Middle frontal gyrus (tissue), 1 donor: ENCODE measurements around the gene VIM.

Experiments
- DNase-seq: peaks from one replicate; pipeline ENCODE4 v3.0.0-alpha.2; 2015; ENCODE audit warnings: low spot score; ENCODE audit errors: extremely low spot score

The VIM gene

DNA sequence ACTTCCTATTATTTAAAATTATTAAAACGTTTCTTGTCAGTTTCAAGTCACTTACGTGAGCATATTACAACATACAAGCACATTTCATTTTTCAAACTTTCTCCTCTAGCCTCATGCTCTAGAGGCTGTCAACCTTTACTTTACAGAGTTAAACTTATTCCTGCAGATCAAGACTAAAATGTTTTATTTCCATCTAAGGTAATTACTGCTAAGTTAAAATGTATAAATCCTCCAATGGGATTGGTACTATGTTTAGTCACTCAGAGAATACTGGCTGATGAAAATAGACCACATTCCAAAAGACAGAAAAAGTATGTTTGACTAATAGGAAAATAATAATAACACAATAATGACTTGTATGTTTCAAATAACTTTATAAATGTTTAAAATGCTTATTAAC, 18.2 kb upstream of the VIM start:
- DNase-seq = no peak

DNA sequence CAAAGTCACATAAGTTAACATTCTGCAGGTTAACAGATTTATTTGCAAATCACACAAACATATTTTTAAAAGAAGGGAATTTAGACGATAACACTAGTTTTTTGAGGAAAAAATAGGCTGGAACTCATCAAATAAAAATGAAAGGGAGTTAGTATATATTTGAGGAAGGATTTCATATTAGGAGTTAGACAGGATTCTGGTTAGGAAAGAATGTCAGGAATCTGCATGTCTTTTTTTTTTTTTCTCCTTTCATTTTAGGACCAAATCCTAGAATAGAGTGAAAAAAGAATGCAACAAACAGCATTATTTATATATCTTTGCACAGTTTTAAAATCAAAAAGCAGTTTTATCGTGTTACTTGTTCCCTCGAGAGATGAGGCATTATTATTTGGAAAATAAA, 17.7 kb upstream of the VIM start:
- no peak for DNase-seq

DNA sequence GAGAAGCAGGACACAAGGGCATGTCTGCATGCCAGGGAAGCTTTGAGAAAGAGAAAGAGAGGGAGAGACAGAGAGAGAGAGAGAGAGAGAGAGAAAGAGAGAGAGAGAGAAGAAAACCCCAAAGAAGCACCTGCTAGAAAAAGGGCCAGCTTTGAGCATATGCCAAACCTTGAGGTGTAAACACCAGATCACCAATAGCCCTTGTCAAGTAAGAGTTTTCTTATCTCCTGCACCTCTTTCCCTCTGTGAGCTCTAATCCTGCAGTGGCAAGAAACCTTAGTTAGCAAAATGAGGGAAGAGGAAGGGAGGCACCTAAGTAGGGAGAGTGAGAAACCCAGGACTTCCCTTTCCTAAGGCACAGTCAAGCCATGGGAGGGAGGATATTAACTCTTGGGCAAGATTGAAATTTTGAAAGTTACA, 15.2 kb upstream of the VIM start:
- no peak for DNase-seq

DNA sequence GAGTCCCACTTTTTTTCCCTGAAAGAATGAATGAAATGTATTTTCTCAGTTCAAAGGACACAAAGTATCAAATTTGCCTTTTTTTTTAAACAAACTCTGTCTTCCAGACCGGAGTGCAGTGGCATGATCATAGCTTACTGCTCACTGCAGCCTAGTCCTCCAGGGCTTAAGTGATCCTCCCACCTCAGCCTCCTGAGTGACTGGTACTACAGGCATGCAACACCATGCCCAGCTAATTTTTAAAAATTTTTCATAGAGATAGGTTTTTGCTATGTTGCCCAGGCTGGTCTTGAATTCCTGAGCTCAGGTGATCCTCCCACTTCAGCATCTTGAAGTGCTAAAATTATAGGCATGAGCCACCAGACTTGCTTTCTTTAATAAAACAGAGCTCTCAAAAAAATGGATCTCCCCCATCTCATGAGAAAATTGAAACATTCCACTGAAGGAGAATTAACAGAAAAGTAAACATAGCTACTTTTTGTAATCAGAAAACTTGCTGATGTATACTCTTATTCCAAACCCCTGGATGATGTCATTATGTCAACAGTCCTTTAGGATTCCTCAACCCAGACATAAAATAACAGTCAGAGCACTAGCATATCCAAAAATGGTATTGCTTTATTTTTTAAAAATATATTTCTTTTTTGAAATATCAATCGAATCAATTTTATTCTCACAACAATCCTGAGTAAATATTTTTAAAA, 14.2 kb upstream of the VIM start:
- no peak for DNase-seq

DNA sequence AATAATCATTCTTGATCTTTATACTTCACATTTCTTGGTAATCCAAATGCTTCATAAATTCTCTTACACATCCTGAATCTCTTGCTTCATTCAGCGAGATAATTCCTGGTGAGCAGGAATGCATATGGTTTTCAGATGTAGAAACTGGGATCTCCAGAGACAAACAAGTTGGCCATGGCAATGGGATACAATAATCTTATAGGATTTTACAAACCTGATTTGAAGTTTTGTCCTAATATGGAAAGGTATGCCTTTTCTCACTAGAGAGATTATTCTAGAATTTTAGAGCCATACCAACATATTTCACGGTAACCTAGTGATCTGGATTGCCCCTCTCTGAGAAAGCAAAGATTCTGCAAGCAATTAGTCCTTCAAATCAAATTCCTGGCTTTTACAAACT, 13.5 kb upstream of the VIM start:
- DNase-seq = no peak

DNA sequence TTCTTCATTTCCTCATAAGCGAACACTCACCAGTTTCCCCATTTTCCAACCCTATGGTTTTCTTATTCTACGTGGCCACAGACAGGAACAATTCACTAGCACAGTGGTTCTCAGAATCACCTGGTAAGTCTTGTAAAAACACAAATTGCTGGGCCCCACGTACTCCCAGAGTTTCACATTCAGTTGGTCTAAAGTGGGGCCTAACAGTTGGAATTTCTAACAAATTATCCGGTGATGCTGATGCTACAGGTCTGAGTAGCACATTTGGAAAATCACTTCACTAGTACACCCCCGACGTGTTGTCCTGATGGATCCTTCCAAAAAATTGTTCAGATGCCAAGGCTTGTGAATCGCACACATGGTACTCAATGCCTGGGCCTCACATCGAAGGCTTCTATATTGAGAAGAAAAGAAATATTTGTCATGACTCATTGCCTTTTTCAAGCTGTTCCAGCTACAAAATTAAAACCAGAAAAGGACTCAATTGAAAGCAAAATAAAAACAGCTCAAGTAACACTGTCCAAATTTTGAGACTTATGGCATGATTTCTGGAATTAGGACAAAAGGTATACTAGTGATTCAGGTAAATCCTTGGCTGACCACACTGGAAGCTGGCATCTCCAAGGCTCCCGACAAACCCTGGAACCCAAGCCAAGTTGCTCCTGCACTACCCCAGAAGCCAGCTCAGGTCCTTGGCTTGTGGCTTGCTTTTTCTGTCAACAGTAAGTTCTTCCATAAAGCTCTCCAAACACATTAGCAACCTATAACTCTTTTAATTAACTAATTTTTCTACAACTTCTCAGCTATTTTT, 12.9 kb upstream of the VIM start:
- DNase-seq = no peak

DNA sequence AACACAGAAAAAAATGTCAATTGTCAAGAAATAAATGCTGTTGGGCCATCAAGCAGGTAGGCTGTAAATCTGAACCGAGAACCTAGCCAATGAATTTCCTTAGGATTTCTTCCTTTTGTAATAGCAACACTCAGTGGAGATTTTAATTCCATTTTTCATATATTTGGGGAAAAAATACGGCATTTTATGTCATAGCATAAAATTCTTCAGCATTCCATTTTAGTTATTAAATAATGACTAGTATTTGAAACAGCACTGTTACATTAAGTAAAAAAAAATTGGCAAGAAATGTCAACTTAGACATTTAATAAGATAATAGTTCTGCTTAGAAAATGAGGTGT, 12.3 kb upstream of the VIM start:
- no peak for DNase-seq

DNA sequence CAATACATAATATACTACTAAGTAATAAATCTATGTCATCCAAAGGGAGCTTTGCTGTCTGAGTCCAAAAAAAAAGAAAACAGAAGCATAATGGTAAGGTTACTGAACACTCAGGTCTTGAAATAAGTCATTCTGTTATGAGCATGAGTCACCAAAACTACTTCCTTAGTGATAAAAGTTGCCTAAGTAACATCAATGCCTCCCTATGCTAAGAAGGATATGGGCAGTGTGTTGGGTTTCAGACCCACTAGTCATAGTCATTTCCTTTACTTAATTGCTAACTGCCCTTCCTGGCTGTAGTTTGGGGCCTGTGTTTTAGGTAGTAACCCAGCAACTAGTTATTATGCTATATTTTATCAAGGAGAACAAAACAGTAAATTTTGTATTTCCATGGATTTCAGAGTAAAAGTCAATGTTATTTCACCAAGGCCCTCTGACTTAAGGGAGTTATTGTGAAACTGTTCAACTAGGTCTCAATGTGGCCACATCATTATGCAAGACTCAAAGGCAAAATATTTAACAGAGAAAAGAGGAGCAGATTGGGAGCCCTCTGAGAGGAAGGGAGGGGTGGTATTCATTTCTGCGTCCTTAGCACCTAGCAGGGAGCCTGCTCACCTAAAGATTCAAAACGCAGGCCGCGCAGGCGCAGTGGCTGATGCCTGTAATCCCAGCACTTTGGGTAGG, 11.7 kb upstream of the VIM start:
- no peak for DNase-seq

DNA sequence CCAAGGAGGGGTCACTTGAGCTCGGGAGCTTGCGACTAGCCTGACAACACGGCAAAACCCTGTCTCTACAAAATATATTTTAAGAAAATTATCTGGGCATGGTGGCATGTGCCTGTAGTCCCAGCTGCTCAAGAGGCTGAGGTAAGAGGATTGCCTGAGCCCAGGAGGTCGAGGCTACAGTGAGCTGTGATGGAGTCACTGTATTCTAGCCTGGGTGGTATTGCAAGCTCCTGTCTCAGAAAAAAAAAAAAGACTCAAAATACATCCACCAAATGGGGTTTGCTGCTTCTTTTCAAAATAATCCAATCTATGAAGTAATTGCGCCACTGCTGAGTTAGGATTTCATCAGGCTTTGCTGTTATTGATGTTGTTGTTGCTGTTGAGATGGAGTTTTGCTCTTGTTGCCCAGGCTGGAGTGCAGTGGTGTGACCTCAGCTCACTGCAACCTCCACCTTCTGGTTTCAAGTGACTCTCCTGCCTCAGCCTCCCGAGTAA, 11.1 kb upstream of the VIM start:
- no peak for DNase-seq

DNA sequence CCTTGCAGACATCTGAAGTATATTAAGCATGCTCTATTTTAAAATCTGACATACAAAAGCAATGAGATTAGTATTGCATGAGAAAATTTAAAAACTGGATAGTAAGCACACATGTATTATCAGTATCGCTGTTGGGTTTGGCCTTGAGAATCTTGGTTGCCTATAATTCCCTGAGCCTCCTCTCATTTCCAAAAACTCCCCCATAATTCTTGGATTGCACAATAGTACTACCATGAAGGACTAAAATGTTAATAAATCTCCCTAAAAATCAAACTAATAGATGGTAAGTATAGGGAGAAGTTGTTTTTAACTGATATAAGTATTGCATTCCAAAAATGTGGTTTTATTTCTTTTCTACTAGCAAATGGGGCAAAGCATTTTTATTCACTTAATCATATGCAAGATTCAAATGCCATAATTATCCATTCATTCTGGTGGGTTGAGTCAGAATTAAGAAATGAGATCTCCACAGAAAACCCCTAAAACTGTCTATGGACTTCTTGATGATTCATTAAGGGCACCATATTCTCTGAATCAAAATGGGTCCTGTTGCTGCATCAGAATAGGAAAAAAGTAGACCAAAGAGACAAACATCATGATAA, 10.3 kb upstream of the VIM start:
- no peak for DNase-seq

DNA sequence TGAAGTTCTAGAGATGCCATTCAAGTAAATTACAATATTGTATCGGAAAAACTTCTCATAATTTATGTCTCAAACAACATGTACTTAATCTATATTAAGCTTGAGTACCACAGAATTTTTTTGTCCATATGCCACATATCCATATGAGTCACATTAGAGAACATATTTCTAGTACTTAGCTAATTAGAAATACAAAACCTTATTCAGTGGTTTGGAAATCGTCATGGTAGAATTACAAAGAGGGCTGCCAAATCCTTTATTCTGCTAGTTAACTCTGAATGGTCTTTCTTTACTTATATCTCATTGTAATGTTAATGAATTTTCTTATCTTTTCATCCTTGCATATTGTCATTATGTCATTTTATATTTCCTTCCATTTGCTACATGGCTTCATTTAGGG, 9.0 kb upstream of the VIM start:
- DNase-seq = no peak

DNA sequence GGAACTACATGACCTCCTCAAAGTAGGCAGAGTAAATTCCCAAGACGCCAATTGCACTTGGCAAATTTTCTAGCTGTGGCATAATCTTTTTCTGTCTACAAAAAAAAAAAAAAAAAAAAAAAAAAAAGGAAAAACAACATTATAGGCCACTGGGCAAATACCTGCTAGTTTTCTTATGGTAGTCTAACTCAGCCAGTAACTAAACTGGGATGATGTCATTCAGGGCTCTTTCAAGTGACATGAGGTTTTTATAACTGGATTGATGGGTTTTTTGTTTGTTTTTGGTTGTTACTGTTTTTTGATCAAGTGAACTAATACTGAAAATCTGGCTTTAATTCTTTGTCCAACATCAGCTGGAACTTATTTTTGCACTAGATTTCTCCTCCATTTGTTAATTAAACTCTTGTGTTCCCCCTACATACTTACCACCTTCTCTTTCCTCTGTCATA, 7.4 kb upstream of the VIM start:
- no peak for DNase-seq

DNA sequence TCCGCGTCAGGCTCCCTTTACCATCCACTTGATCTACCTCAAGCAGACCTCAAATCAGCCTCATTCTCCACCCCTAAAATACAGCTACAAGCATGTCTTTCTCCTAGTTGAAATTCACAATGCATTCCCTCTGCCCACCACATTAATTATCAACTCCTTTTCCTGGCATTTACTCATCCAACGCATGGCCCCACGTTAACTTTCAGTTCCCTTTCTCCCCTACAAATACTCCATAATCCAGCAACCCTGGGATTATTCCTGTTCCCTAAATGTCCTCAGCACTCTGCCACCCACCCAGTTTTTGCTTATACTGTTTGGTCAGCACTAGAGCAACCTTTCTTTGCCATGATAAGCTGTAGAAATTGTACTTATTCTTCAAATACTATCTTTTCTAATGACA, 5.7 kb upstream of the VIM start:
- DNase-seq = no peak

DNA sequence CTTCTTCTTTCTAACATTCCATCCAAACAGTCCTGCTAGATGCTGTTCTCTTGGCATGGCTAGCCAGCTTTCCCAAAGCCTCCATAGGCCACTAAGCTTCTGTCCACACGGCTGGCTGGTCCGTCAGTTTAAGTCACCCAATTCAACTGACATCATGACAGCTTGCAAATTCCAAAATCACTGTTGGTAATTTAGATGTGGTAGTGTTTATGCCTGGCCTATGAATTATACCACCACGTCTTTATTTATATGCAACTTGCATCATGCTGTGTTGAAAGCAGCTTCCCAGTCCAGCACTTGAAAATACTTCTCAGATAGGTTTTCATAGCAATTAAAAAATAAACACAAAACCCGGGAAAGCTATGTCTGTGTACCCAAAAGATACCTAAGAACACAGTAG, 2.2 kb upstream of the VIM start:
- no peak for DNase-seq

DNA sequence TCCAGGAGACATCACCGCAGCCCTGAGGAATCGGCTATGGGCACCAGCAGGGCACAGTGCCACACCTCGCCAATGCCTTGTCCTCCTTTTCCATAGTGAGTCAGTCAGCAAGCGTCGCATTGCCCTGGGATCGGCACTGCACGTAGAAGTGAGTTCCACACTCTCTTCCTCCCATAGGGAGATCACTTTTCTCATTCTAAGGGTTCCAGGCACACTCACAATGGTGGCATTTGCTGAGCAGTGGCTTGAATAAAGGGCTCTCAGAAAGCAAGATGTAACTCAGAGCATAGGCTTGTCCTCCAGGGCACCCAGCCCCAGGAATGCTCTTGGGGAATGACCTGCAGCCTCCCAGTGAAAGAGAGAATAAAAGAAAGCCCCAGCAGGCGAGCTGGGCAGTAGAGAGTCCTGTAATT, 1.1 kb upstream of the VIM start:
- DNase-seq = no peak

DNA sequence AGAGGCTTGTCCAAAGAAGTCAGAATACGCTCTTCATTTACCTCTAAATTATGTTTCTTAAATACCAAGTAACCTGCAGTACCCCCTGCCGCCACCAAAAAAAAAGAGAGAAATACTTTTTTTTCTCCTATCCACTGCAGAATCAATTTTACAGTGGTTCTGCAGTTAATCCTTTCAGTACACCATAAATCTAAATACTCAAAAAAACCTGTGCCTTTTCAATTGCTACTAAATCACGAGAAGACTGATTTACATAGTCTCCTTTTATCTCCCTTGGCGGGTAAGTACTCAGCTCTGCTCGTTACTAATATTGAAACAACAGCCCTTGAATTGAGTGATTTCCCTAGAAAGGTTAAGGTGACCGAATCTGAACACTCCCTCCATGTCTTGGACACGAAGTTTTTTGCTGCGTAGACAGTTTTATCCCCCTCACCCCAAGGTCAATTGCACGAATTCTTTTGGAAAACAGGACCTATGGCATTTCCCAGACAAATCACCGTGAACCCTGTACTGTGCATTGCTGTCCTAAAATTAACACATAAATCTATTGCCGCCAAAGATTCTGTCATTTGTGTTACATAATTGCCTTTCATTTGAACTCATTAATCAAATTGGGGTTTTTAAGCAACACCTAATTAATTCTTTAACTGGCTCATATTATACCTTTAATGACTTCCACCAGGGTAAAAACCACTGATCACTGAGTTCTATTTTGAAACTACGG, 512 bp upstream of the VIM start:
- DNase-seq = no peak

DNA sequence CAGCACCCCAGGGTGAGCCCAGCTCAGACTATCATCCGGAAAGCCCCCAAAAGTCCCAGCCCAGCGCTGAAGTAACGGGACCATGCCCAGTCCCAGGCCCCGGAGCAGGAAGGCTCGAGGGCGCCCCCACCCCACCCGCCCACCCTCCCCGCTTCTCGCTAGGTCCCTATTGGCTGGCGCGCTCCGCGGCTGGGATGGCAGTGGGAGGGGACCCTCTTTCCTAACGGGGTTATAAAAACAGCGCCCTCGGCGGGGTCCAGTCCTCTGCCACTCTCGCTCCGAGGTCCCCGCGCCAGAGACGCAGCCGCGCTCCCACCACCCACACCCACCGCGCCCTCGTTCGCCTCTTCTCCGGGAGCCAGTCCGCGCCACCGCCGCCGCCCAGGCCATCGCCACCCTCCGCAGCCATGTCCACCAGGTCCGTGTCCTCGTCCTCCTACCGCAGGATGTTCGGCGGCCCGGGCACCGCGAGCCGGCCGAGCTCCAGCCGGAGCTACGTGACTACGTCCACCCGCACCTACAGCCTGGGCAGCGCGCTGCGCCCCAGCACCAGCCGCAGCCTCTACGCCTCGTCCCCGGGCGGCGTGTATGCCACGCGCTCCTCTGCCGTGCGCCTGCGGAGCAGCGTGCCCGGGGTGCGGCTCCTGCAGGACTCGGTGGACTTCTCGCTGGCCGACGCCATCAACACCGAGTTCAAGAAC, 1.1 kb downstream of the VIM start:
- DNase-seq = no peak

DNA sequence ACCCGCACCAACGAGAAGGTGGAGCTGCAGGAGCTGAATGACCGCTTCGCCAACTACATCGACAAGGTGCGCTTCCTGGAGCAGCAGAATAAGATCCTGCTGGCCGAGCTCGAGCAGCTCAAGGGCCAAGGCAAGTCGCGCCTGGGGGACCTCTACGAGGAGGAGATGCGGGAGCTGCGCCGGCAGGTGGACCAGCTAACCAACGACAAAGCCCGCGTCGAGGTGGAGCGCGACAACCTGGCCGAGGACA, 1.6 kb downstream of the VIM start:
- no peak for DNase-seq

DNA sequence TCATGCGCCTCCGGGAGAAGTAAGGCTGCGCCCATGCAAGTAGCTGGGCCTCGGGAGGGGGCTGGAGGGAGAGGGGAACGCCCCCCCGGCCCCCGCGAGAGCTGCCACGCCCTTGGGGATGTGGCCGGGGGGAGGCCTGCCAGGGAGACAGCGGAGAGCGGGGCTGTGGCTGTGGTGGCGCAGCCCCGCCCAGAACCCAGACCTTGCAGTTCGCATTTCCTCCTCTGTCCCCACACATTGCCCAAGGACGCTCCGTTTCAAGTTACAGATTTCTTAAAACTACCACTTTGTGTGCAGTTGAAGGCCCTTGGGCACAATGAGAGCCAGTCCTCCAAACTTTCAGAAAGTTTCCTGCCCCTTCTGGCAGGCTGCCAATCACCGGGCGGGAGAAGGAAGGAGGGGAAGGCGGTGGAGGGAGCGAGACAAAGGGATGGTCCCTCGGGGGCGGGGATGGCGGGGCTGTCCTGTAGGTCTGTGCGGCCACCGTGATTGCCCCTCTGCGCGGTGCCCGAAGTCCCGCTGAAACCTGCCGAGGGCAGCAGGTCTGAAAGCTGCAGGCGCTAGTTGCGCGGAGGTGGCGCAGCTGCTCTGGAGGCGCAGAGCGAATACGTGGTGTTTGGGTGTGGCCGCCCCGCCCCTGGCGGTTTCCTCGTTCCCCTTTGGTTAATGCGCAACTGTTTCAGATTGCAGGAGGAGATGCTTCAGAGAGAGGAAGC, 2.1 kb downstream of the VIM start:
- no peak for DNase-seq

DNA sequence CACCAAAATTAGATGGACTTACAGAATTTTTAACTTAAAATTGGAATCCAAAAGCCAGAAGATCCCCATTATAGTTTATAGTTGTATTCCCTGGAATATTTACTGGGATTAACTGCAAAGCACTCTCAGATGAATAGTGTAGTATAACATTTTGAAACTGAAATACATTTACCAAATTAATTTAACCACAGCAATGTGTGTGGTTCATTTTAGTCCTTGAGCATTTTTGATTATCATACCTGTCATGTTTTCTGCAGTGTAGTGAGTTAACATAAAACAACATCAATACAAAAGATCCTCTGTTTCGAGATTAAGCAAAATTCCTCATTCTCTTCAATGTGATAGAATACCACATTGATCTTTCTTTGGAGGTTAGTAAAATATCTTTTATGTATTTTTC, 3.7 kb downstream of the VIM start:
- no peak for DNase-seq
